GM19372 (cell line): Measurements from ENCODE around the gene NNT.
"Not testable (repeated sequence)": the region's sequence is repeated elsewhere in the genome, so short reads cannot be mapped to it uniquely, and the experiment has no call there.

ENCODE experiments used
- ATAC-seq: cut with Tn5 transposase; IDR thresholded peaks from one replicate; pipeline ENCODE4 v1.9.1; 2021; ENCODE audit warnings: mild to moderate bottlenecking, low read depth, moderate library complexity; ENCODE audit not compliant: unreplicated experiment

The NNT gene

DNA sequence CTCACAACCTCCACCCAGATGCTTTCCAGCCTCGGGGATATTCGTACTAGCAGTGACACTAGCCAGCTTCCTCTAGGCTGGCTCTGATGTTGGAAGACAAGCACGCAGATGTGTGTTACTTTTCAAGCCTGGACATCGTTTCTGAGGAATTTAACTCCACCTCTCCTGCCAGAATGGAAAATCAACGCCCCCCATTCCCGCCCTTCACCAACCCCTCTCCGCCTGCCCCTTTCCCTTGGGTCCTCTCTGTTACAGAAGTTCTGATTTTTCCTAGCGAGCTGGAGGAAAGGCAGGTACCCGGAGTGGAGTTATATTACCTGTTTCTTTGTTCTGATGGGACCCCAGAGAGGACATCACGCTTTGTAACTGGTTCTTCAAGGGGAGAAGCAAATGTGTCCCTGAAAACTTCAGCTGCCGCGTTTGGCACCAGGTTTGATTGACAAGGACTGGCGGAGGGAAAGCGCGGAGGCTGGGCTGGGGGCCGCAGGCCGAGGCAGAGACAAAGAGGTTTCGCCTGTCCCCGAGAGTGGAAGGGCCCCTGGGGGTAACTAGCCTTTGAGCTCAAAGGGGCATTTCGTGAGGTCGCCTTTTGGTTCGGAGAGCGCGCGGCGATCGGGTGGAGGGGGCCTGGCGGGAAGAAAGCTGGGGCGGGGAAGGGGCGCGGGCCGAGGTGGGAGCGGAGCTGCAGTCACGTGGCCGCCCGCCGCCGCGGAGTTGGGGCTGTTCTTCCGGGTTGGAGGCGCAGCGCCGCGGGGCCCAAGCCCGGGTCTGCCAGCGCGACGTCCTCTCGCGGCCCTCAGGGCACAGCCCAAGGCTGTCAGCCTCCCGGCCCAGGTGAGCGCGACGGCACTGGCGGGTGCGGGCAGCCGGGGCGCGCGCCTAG, at the start of gene NNT:
Gene NNT, plus strand, starts transcription at position 720 of the 883 bp plus-strand sequence. CDS start 6,016 bp downstream, outside the sequence.
- ATAC-seq, result peak; percentile 73

DNA sequence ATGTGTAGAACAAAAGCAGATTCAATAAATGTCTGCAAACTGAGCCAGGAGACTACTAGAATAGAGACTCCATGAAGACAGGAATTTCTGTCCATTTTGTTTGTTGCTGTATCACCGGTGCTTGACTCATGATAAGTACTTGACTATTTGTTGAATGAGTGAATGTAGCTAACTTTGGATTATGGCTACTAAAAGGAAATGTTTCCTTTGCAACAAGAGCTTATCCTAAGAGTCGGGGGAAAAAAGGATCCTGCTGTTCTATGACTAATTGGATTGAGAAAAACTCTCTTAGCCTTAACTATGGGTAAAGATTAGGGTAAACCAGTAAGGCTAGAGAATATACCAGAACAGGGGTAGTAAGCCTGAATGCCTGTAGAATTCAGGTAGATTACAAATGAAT, 49.6 kb upstream of the NNT start:
- no peak for ATAC-seq

GRCh38 chr5:43554497-43554896, 48.5 kb upstream of the NNT start:
- no peak for ATAC-seq

GRCh38 chr5:43555895-43556606, 46.9 kb upstream of the NNT start:
- peak; percentile 1 for ATAC-seq

DNA sequence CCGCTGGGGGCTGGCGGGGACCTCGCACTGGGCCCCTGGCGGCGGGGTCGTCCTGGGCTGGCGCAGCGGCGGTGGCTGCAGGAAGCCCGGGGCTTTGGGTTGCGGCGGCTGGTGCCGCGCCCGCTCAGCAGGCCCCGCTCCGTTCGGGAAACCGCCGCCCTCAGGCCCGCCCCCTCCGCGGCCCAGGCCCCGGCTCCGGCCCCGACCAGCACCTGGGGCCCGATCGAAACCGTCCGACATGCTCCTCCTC, 46.4 kb upstream of the NNT start:
- ATAC-seq, result peak; percentile 87

- ATAC-seq, result peak; percentile 73
Measured at GRCh38 chr5:43556857-43557542, 46.0 kb upstream of the NNT start, which contains the start of gene PAIP1. Gene PAIP1, minus strand, starts transcription at chr5:43557077. Its CDS starts 231 bp downstream, at chr5:43556846.

- ATAC-seq, result no peak
Measured at GRCh38 chr5:43560128-43560527, 42.9 kb upstream of the NNT start.

DNA sequence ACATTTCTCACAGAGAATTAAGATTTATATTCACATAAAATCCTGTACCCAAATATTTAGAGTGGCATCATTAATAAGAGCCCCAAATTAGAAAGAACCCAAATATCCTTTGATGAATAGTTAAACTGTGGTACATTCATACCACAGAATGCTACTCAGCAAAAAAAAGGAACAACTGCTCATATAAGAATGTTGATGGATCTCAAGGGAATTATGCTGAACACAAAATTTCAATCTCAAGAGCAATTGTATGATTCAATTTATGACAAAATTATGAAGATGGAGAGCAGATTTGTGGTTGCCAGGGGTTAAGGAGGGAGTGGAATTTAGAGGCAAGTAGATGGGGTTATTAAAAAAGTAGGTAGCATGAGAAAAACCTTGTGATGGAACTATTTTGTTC, 41.6 kb upstream of the NNT start:
- ATAC-seq, result no peak

DNA sequence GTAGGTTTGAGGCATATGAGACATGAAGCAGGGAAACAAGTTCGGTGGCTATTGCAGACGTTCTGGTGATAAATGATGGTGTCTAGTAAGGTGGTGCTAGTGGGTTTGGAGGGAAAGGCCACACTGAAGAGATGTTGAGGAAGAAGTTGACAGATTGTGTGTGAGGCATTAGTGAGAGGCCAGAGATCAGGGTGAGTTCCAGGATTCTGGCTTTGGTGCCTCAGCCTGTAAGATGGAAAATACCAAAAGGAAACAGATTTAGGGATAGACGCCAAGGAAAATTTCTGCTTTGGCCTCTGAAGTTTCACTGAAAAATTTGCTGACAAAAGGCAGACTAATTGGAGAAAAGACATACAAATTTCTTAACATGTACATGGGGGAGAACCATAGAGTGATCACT, 39.7 kb upstream of the NNT start:
- no peak for ATAC-seq

DNA sequence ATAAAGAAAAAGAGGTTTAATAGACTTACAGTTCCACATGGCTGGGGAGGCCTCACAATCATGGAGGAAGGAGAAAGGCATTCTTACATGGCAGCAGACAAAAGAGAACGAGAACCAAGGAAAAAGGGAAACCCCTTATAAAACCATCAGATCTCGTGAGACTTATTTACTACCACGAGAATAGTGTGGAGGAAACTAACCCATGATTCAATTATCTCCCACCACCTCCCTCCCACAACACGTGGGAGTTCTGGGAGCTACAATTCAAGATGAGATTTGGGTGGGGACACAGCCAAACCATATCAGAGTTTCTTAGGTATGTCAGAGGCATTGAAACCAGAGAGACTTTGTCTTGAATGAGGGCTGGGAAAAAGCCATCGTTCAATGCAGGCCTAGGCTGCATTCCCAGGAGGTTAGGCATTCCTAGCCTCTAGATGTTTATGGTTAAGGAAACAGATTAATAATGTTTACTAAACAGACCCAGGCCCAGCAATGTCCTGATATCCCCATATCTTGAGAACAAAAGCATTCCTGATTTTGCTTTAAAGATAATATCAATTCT, 38.6 kb upstream of the NNT start:
- no peak for ATAC-seq

DNA sequence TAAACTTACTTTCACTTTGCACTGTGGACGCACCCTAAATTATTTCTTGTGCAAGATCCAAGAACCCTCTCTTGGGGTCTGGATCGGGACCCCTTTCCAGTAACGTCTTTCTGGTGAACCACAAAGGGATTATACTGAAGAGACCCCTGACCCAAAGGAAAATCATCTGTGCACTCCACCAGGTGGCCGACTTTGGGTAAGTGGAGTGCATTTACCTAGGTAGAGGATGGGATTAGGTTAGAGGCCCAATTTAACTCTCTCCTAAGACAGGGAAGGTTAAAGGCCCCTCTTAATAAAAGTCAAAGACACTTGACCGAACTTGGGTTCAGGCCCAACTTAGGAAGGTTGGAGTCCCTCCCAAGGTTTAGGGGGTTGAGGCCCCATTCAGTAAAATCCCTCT, 37.9 kb upstream of the NNT start:
- ATAC-seq, result no peak

DNA sequence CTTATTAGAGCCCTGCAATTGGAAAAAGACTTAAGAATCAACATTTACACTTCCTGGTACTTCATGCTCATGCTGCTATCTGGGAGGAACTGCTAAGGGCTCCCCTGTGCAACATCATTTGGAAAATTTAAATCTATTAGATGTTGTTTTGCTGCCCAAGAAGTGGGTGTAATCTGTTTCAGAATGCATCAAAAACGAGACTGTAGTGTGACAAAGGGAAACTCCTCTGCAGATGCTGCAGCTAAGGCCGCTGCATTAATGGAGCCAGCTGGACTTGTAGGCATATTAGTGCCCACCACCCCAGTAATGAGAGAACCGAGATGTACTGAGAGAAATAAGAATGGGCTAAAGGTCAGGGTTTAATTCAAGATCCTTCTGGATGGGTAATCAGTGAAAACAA, 35.0 kb upstream of the NNT start:
- ATAC-seq, result no peak

DNA sequence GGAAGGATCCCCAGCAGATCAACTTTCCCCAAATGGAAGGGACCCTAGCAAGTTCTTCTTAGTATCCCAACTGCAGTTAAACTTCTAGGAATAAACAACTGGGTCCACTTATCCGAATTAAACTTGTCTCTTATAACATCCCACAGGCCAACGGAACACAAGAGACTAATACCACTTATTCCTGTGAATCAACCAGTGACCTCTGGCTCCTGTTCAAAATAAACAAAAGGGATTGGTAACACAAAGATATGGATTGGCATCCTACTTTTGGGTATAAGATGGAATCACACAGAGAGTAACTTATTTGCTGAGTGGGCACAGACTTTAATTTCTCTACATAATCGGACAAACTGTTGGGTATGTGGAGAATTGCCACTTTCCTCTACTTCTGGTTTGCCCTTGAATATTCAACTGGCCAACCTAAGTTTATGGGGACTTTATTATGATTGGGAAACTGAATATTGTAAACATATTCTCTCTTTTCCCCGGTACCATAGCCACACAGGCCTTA, 33.7 kb upstream of the NNT start:
- ATAC-seq, result no peak

DNA sequence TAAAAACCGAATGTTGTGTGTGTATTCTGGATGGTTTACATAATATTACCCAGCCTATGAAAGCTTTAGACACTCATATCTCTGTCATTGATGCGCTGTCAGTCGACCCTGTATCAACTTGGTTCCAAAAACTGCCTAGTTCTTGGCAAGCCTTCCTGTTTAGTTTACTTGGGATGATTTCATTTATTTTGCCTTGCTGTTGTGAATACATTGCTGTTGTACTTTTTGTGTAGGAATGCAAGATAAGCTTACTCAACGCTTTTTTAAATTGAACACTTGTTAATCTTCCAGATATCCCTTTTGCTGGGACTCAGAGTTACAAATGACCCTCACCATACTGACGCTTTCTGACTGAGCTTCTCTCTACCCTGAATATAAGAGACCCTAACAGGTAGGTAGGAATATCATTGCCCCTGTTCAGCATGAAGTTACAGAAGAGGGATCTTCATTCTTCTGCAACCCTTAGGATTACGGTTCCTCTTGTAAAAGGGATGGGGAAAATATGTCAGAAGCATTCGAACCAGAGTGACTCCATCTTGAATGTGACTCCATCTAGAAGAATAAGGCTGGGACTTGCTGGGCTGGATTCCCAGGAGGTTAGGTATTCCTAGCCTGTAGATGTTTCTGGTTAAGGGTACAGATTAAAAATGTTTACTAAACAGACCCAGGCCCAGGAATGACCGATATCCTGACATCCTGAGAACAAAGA, 32.4 kb upstream of the NNT start:
- ATAC-seq, result no peak

DNA sequence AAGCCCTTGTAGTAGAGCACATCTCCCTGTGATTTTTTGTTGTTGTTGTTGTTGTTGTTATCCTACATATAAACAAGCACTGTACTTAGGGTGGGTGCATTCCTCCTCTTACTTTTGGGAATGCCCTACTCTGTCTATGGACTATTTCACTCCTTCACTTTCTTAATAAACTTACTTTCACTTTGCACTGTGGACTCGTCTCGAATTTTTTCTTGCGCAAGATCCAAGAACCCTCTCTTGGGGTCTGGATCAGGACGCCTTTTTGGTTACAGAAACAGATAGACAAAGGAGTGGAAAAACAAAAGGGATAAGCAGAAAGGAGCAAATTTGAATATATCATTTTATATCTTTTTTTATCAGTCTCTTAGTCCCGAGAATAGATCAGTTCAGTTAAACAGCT, 31.7 kb upstream of the NNT start:
- ATAC-seq, result no peak

DNA sequence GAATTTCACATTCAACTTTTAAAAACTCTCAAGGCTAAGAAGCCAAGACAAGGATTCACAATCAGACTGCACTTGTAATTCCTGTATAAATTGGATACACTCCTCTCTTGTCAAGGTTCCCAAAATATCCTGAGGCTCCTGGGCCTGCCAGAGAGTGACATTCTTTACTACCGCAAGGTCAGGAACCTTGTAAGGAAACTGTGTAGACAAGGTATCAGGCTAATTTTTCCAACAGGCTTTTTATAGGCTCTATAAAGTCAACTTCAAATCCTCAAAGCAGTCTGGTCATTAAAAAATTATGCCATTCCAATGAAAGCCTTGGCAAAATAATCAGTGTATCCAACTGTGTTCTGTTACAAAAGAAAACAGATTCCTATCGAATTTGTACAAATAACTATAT, 30.6 kb upstream of the NNT start:
- ATAC-seq, result no peak

- no peak for ATAC-seq
Measured at GRCh38 chr5:43573058-43573457, 29.9 kb upstream of the NNT start.

DNA sequence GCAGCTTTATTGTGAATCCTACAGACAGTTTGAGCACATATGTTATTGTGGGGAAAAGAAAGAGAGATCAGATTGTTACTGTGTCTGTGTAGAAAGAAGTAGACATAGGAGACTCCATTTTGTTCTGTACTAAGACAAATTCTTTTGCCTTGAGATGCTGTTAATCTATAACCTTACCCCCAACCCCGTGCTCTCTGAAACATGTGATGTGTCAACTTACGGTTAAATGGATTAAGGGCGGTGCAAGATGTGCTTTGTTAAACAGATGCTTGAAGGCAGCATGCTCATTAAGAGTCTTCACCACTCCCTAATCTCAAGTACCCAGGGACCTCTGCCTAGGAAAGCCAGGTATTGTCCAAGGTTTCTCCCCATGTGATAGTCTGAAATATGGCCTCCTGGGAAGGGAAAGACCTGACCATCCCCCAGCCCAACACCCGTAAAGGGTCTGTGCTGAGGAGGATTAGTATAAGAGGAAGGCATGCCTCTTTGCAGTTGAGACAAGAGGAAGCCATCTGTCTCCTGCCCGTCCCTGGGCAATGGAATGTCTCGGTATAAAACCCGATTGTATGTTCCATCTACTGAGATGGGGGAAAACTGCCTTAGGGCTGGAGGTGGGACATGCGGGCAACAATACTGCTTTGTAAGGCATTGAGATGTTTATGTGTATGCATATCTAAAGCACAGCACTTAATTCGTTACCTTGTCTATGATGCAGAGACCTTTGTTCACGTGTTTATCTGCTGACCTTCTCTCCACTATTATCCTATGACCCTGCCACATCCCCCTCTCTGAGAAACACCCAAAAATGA, 22.4 kb upstream of the NNT start:
- not testable (repeated sequence) for ATAC-seq

DNA sequence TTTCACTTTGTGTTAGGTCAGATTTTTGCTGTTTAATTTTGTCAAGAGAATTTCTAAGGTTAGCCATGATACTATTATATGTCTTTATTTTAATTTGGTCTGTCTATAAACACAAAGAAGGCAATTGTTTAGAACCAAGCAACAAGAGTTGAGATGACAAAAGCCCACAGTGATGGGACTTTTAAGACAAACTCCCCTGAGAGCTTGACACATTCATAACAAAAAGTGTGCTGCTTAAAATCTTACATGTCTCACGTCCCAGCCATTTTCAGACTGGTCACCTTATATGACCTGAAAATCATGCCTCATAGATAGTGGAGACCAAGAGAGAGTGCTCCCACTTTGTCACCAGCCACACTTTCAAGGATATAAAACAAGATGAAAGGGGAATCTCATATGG, 21.6 kb upstream of the NNT start:
- no peak for ATAC-seq
